Panc1 (cell line): Measurements from ENCODE around the gene PKP2.

Source experiments
- CTCF ChIP-seq: fragments of 450-650 bp; IDR thresholded peaks from 2 replicates; pipeline ENCODE4 v1.5.1; 2017; ENCODE audit warnings: mild to moderate bottlenecking
- POLR2AphosphoS5 ChIP-seq: IDR thresholded peaks from 2 replicates; pipeline ENCODE4 v1.6.1; 2012; ENCODE audit warnings: mild to moderate bottlenecking, low read depth, low read length, moderate library complexity
- REST ChIP-seq, 2 experiments: IDR thresholded peaks; 2 replicates each; pipeline ENCODE4 v1.6.1; 2011 to 2012; ENCODE audit warnings: low read depth in 2 of 2, control low read depth in 1 of 2, low read length in 1 of 2, mild to moderate bottlenecking in 1 of 2, moderate library complexity in 1 of 2; ENCODE audit not compliant: insufficient read depth in 1 of 2
- SIN3A ChIP-seq: IDR thresholded peaks from 2 replicates; pipeline ENCODE4 v1.6.1; 2012; ENCODE audit warnings: low read depth, mild to moderate bottlenecking, low read length, moderate library complexity, borderline replicate concordance; ENCODE audit not compliant: insufficient read depth
- TCF7L2 ChIP-seq: IDR thresholded peaks from 2 replicates; pipeline ENCODE4 v1.6.1; 2011; ENCODE audit warnings: mild to moderate bottlenecking, low read depth, low read length, inconsistent platforms

GRCh38 chr12:32897281-32897610 is 669 bp upstream of the PKP2 start:
- no peak for TF ChIP-seq CTCF
- TF ChIP-seq SIN3A = no peak
- TF ChIP-seq POLR2AphosphoS5 = no peak
- TF ChIP-seq REST (IDR thresholded peaks at IDR 0.05; ENCODE audit: insufficient read depth in 1 of 2, low read depth in 2 of 2, low read length in 1 of 2) = no peak
- TF ChIP-seq TCF7L2 = no peak
